ENCODE data around the gene VMA21. TPM values are rescaled to one million over a fixed set of nuclear protein-coding genes. Genes with fewer than 3 reads are reported as not detected.
A peak's percentile ranks its signal among the peaks of the same experiment; 100 is the strongest.

VMA21 gene, protein sequence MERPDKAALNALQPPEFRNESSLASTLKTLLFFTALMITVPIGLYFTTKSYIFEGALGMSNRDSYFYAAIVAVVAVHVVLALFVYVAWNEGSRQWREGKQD
- total RNA-seq (ENCODE audit: unreplicated experiment), result 28.4 TPM
- long read RNA-seq, full-length matches to known transcripts, result 7 of 9 reads
- long read RNA-seq, partial matches to known transcripts, result 0 of 9 reads
- long read RNA-seq, other reads (novel, unspliced or antisense), result 2 of 9 reads

GRCh38 chrX:151396825-151397740 lies at the start of gene VMA21:
VMA21 (plus strand) TSS chrX:151397206; CDS start chrX:151397309, 103 bp downstream.
- peaks cover 8% of the 10 kb centered on the region for H3K4me1 Mint-ChIP-seq (ENCODE audit: unreplicated experiment)
- H3K36me3 Mint-ChIP-seq (ENCODE audit: low read depth, unreplicated experiment), result no peaks in the 10 kb centered on the region

GRCh38 chrX:151359341-151359740 lies 37.7 kb upstream of the VMA21 start:
- H3K27ac Mint-ChIP-seq (ENCODE audit: unreplicated experiment), result no peak overlapping the region
- no peak overlapping the region for H3K4me3 Mint-ChIP-seq (ENCODE audit: unreplicated experiment)
- no peaks in the 10 kb centered on the region for H3K36me3 Mint-ChIP-seq (ENCODE audit: low read depth, unreplicated experiment)
- DNase-seq (ENCODE audit: low spot score), result no peak
- H3K4me1 Mint-ChIP-seq (ENCODE audit: unreplicated experiment), result no peaks in the 10 kb centered on the region
- H3K27me3 Mint-ChIP-seq (ENCODE audit: unreplicated experiment), result no peaks in the 10 kb centered on the region
- H3K9me3 Mint-ChIP-seq (ENCODE audit: unreplicated experiment), result no peaks in the 10 kb centered on the region
- no peak for TF ChIP-seq CTCF (IDR thresholded peaks at IDR 0.05; ENCODE audit: unreplicated experiment)

More at GRCh38 chrX:151396825-151397740, at the start of gene VMA21:
- DNase-seq (ENCODE audit: low spot score), result peak; percentile 70
- H3K27me3 Mint-ChIP-seq (ENCODE audit: unreplicated experiment), result peaks cover 2% of the 10 kb centered on the region
- peak within 1 kb of the TSS; percentile 92 for H3K4me3 Mint-ChIP-seq (ENCODE audit: unreplicated experiment)
- H3K27ac Mint-ChIP-seq (ENCODE audit: unreplicated experiment), result peak within 1 kb of the TSS; percentile 91
- H3K9me3 Mint-ChIP-seq (ENCODE audit: unreplicated experiment), result no peaks in the 10 kb centered on the region
- no peak for TF ChIP-seq CTCF (IDR thresholded peaks at IDR 0.05; ENCODE audit: unreplicated experiment)

DNA sequence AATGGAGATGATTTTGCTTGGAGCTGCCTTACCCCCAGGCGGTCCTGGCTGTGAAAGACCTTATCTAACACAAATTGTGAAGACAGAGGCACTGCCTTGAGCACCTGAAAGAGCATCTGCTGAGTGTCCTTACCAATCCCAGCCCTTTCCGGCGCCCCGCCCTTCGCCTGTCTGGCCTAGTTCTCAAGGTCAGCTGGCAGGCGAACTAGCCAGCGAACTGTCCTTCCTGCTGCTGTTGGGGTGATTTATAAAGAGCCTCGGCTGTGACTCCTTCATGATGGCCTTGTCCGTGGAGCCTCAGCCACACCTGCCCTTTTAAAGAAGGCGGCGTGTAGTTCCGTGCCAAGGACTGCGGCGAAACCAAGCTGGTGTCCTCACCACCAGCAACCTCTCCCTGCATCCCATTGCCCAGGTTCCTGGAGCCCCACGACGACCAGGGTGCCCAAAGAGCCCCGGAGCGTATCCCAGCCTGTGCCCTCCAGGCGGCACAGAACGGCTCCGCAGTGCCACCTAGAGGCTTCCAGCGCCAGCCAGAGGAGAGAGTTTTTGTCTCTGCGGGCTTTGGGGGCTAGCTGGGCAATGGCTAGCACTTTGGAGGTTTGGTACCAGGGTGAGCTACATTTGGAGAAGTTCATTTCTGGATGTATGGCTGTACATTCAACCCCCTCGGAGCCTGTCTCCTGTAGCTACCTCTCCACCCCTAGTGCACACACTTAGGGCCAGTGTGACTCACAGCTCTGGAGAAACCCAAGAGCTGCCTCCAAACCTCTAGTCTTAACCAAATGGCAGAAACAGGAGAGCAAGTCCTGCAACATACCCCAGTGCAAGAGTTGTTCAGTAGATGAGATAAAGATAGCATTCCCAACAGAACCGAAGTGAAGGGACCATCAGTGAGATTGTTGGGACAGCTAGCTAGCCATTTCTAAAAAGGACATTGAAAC lies 36.8 kb upstream of the VMA21 start:
- peak; percentile 64 for DNase-seq (ENCODE audit: low spot score)
- Mint-ChIP-seq H3K27me3 (ENCODE audit: unreplicated experiment) (no peaks in the 10 kb centered on the region), H3K36me3 (ENCODE audit: low read depth, unreplicated experiment) (no peaks in the 10 kb centered on the region), H3K4me1 (ENCODE audit: unreplicated experiment) (no peaks in the 10 kb centered on the region), H3K9me3 (ENCODE audit: unreplicated experiment) (no peaks in the 10 kb centered on the region), H3K27ac (ENCODE audit: unreplicated experiment) (no peak overlapping the region), H3K4me3 (ENCODE audit: unreplicated experiment) (no peak overlapping the region)
- TF ChIP-seq CTCF (IDR thresholded peaks at IDR 0.05; ENCODE audit: unreplicated experiment), result peak; percentile 22

GRCh38 chrX:151363316-151363715 lies 33.7 kb upstream of the VMA21 start:
- Mint-ChIP-seq H3K9me3 (ENCODE audit: unreplicated experiment) (no peaks in the 10 kb centered on the region), H3K27me3 (ENCODE audit: unreplicated experiment) (no peaks in the 10 kb centered on the region)
- no peak for TF ChIP-seq CTCF (IDR thresholded peaks at IDR 0.05; ENCODE audit: unreplicated experiment)

More at GRCh38 chrX:151363316-151363715, 33.7 kb upstream of the VMA21 start:
- no peaks in the 10 kb centered on the region for H3K4me1 Mint-ChIP-seq (ENCODE audit: unreplicated experiment)
- no peak overlapping the region for H3K4me3 Mint-ChIP-seq (ENCODE audit: unreplicated experiment)
- H3K36me3 Mint-ChIP-seq (ENCODE audit: low read depth, unreplicated experiment), result no peaks in the 10 kb centered on the region
- DNase-seq (ENCODE audit: low spot score), result no peak
- H3K27ac Mint-ChIP-seq (ENCODE audit: unreplicated experiment), result no peak overlapping the region
